ENCODE data around the gene RANBP3L. TPM values are rescaled to one million over a fixed set of nuclear protein-coding genes. Genes with fewer than 3 reads are reported as not detected.

RANBP3L gene
- total RNA-seq, 1 experiment from 2014 or later = not detected

- TF ChIP-seq, protein P1, sequence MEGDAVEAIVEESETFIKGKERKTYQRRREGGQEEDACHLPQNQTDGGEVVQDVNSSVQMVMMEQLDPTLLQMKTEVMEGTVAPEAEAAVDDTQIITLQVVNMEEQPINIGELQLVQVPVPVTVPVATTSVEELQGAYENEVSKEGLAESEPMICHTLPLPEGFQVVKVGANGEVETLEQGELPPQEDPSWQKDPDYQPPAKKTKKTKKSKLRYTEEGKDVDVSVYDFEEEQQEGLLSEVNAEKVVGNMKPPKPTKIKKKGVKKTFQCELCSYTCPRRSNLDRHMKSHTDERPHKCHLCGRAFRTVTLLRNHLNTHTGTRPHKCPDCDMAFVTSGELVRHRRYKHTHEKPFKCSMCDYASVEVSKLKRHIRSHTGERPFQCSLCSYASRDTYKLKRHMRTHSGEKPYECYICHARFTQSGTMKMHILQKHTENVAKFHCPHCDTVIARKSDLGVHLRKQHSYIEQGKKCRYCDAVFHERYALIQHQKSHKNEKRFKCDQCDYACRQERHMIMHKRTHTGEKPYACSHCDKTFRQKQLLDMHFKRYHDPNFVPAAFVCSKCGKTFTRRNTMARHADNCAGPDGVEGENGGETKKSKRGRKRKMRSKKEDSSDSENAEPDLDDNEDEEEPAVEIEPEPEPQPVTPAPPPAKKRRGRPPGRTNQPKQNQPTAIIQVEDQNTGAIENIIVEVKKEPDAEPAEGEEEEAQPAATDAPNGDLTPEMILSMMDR (conservative IDR thresholded peaks at IDR 0.05) = no peak
- Histone ChIP-seq H3K23ac (ENCODE audit: insufficient read length, low read depth, low read length) (no peak overlapping the region), H3K56ac (ENCODE audit: insufficient read length, low read depth, low read length) (no peak overlapping the region), H3K4me1 (ENCODE audit: insufficient read depth, low read length) (no peaks in the 10 kb centered on the region), H3K4me2 (ENCODE audit: insufficient read depth, insufficient read length, low read length) (no peak overlapping the region), H3K27ac (ENCODE audit: insufficient read length, low read depth, low read length) (no peak overlapping the region), H3K79me1 (ENCODE audit: insufficient read depth, low read depth, low read length, poor library complexity, severe bottlenecking) (no peaks in the 10 kb centered on the region), H3K23me2 (ENCODE audit: insufficient read length, low read depth, low read length, poor library complexity, severe bottlenecking) (no peaks in the 10 kb centered on the region), H3K27me3 (ENCODE audit: insufficient read depth, low read length) (no peaks in the 10 kb centered on the region), H4K8ac (replicated peaks; ENCODE audit: insufficient read length, low read depth, low read length) (no peak overlapping the region), H4K5ac (ENCODE audit: insufficient read length, low read depth, low read length) (no peak overlapping the region), H3K9me3 (ENCODE audit: control insufficient read depth, low read depth, low read length) (no peaks in the 10 kb centered on the region), H2BK5ac (ENCODE audit: insufficient read length, low read length) (no peak overlapping the region), H2BK20ac (ENCODE audit: low read depth, low read length, poor library complexity, severe bottlenecking) (no peak overlapping the region), H4K20me1 (ENCODE audit: control insufficient read depth, insufficient read depth, insufficient read length) (no peaks in the 10 kb centered on the region), H3K14ac (ENCODE audit: insufficient read depth, low read length) (no peak overlapping the region), H2AK5ac (ENCODE audit: insufficient read length, low read length) (no peak overlapping the region), H3T11ph (ENCODE audit: low read length) (no peak overlapping the region), H2BK15ac (ENCODE audit: low read depth, low read length) (no peak overlapping the region), H2AFZ (ENCODE audit: low read length) (no peak overlapping the region), H3K18ac (ENCODE audit: insufficient read length, low read depth, low read length) (no peak overlapping the region), H3K9ac (ENCODE audit: extremely low read depth, insufficient read length, low read length) (no peak overlapping the region), H4K91ac (ENCODE audit: insufficient read length, low read depth, low read length) (no peak overlapping the region), H2BK120ac (ENCODE audit: low read depth, low read length, poor library complexity, severe bottlenecking) (no peak overlapping the region), H3K4ac (ENCODE audit: low read depth, low read length) (no peak overlapping the region), H2BK12ac (ENCODE audit: insufficient read length, low read depth, low read length) (no peak overlapping the region), H3K79me2 (ENCODE audit: insufficient read depth, low read length) (no peaks in the 10 kb centered on the region)
- peak overlapping the region in 1 of 3 experiments; percentile 11; a peak in 1 of 7 replicates for H3K27ac Mint-ChIP-seq
- H3K9me3 Mint-ChIP-seq = peaks cover 0 to 3% of the 10 kb centered on the region in 2 experiments; a peak in 2 of 5 replicates
- no peak for DNase-seq
- H3K4me1 Mint-ChIP-seq = peaks cover under 1 to 4% of the 10 kb centered on the region in 2 experiments; a peak in 3 of 4 replicates
- no peaks in the 10 kb centered on the region; the same call in 1 of the 2 replicates for H3K27me3 Mint-ChIP-seq (ENCODE audit: low read depth)
- no peak overlapping the region for H3K4me3 Mint-ChIP-seq
- no peaks in the 10 kb centered on the region for H3K36me3 Mint-ChIP-seq (ENCODE audit: insufficient read depth in 1 of 3, low read depth in 3 of 3)
Observed at GRCh38 chr5:36298552-36298951, 3.1 kb downstream of the RANBP3L start.
